Liver (tissue), 9 donors: Measurements from ENCODE around the gene KLK13. TPM values are rescaled to one million over a fixed set of nuclear protein-coding genes. Genes with fewer than 3 reads are reported as not detected.

Experiments
- DNase-seq: peaks from one replicate; pipeline ENCODE4 v3.0.0-alpha.2; 2017; ENCODE audit warnings: low spot score
- H3K27ac ChIP-seq, 2 donors: one replicate each; pipeline ENCODE4 v1.7.0; 2013; ENCODE audit warnings: inconsistent platforms in 2 of 2, low read length in 2 of 2, control low read depth in 1 of 2, low read depth in 1 of 2, mild to moderate bottlenecking in 1 of 2
- H3K27me3 ChIP-seq, 4 donors: one replicate each; pipeline versions ENCODE4 v1.6.1 to v1.7.0; 2013; ENCODE audit warnings: low read length in 3 of 4, inconsistent platforms in 1 of 4, mild to moderate bottlenecking in 1 of 4, moderate library complexity in 1 of 4; ENCODE audit not compliant: control insufficient read depth in 4 of 4, insufficient read depth in 4 of 4
- H3K36me3 ChIP-seq, 4 donors: one replicate each; pipeline versions ENCODE4 v1.6.1 to v1.7.0; 2013; ENCODE audit warnings: low read length in 3 of 4, mild to moderate bottlenecking in 3 of 4, low read depth in 1 of 4, moderate library complexity in 1 of 4; ENCODE audit not compliant: control insufficient read depth in 4 of 4, insufficient read depth in 3 of 4
- H3K4me1 ChIP-seq, 4 donors: one replicate each; pipeline versions ENCODE4 v1.6.1 to v1.7.0; 2013; ENCODE audit warnings: low read length in 3 of 4, mild to moderate bottlenecking in 3 of 4, moderate library complexity in 1 of 4; ENCODE audit not compliant: control insufficient read depth in 4 of 4, insufficient read depth in 4 of 4
- H3K4me3 ChIP-seq, 3 donors: one replicate each; pipeline versions ENCODE4 v1.6.1 to v1.7.0; 2013; ENCODE audit warnings: low read length in 3 of 3, control low read depth in 1 of 3, low read depth in 1 of 3, mild to moderate bottlenecking in 1 of 3
- H3K9ac ChIP-seq, 2 donors: one replicate each; pipeline ENCODE4 v1.7.0; 2013; ENCODE audit warnings: low read length in 2 of 2, mild to moderate bottlenecking in 2 of 2, moderate library complexity in 2 of 2, control low read depth in 1 of 2, low read depth in 1 of 2
- H3K9me3 ChIP-seq, 4 donors: one replicate each; pipeline versions ENCODE4 v1.6.1 to v1.7.0; 2013; ENCODE audit warnings: low read length in 3 of 4; ENCODE audit not compliant: control insufficient read depth in 4 of 4
- ATF3 ChIP-seq: IDR thresholded peaks from 2 replicates; pipeline ENCODE4 v1.6.1; 2016; ENCODE audit warnings: antibody characterized with exemption
- CTCF ChIP-seq: fragments of 150-350 bp; IDR thresholded peaks from 2 replicates; pipeline ENCODE4 v1.5.1; 2017; ENCODE audit warnings: improper control_type of control experiment, low read depth, low read length; ENCODE audit not compliant: missing input control
- EGR1 ChIP-seq, 2 donors: IDR thresholded peaks; 2 replicates each; pipeline ENCODE4 v1.6.1; 2016 to 2018; ENCODE audit warnings: antibody characterized with exemption in 2 of 2, low read depth in 2 of 2
- FOXA1 ChIP-seq: IDR thresholded peaks from 2 replicates; pipeline ENCODE4 v1.6.1; 2016; ENCODE audit warnings: antibody characterized with exemption
- FOXA2 ChIP-seq: IDR thresholded peaks from 2 replicates; pipeline ENCODE4 v1.6.1; 2016; ENCODE audit warnings: antibody characterized with exemption
- GABPA ChIP-seq, 2 donors: IDR thresholded peaks in 1 of 2; conservative IDR thresholded peaks in 1 of 2; 2 replicates each; pipeline ENCODE4 v1.6.1; 2016; ENCODE audit warnings: antibody characterized with exemption in 2 of 2, mild to moderate bottlenecking in 1 of 2, moderate library complexity in 1 of 2
- HNF4A ChIP-seq, 2 donors: conservative IDR thresholded peaks; 2 replicates each; pipeline ENCODE4 v1.6.1; 2016; ENCODE audit warnings: antibody characterized with exemption in 2 of 2, mild to moderate bottlenecking in 2 of 2
- HNF4G ChIP-seq: IDR thresholded peaks from 2 replicates; pipeline ENCODE4 v1.6.1; 2016; ENCODE audit warnings: antibody characterized with exemption
- JUND ChIP-seq, 2 donors: IDR thresholded peaks; 2 replicates each; pipeline ENCODE4 v1.6.1; 2016; ENCODE audit warnings: antibody characterized with exemption in 2 of 2
- MAX ChIP-seq: IDR thresholded peaks from 2 replicates; pipeline ENCODE4 v1.6.1; 2016; ENCODE audit warnings: antibody characterized with exemption
- NR2F2 ChIP-seq: IDR thresholded peaks from 2 replicates; pipeline ENCODE4 v1.6.1; 2016; ENCODE audit warnings: antibody characterized with exemption
- RAD21 ChIP-seq, 2 donors: IDR thresholded peaks; 2 replicates each; pipeline ENCODE4 v1.6.1; 2016; ENCODE audit warnings: antibody characterized with exemption in 2 of 2, mild to moderate bottlenecking in 2 of 2
- REST ChIP-seq: IDR thresholded peaks from 2 replicates; pipeline ENCODE4 v1.6.1; 2016; ENCODE audit warnings: antibody characterized with exemption, mild to moderate bottlenecking
- RXRA ChIP-seq, 2 donors: IDR thresholded peaks; 2 replicates each; pipeline ENCODE4 v1.6.1; 2017 to 2018; ENCODE audit warnings: antibody characterized with exemption in 2 of 2, mild to moderate bottlenecking in 1 of 2
- SP1 ChIP-seq: IDR thresholded peaks from 2 replicates; pipeline ENCODE4 v1.6.1; 2018; ENCODE audit warnings: antibody characterized with exemption, mild to moderate bottlenecking
- TAF1 ChIP-seq: conservative IDR thresholded peaks from 2 replicates; pipeline ENCODE4 v1.6.1; 2016; ENCODE audit warnings: antibody characterized with exemption, mild to moderate bottlenecking
- YY1 ChIP-seq: IDR thresholded peaks from 2 replicates; pipeline ENCODE4 v1.6.1; 2016; ENCODE audit warnings: antibody characterized with exemption, mild to moderate bottlenecking
- ZBTB33 ChIP-seq: IDR thresholded peaks from 2 replicates; pipeline ENCODE4 v1.6.1; 2016; ENCODE audit warnings: antibody characterized with exemption
- WGBS: extraction: QIAGEN DNeasy Blood & Tissue Kit; methylation state at CpG from one replicate; pipeline ENCODE4 v1.1.7; 2013; 5-methylcytosine and 5-hydroxymethylcytosine counted together
- polyA plus RNA-seq, 2 donors: library from polyadenylated mRNA; stranded (reverse) in 1 of 2; unstranded in 1 of 2; fragments of 200-250 nt in 1 of 2; fragments of >200 nt in 1 of 2; fragmentation: Nextera tagmentation in 1 of 2; extraction: Ambion mirVana in 1 of 2; gene quantifications; one replicate each; pipeline versions ENCODE4 v1.2.1 to v1.2.3, GENCODE V29; 2013 to 2015
- total RNA-seq, 2 donors: library from RNA; depleted of rRNA; stranded (reverse); fragments of >200 nt; gene quantifications; one replicate each; pipeline ENCODE4 v1.2.3, GENCODE V29; 2014
- donor health status: healthy.
- donor health status: healthy.
- donor health status: healthy.
- donor health status: healthy.
- donor health status: healthy.

KLK13 gene
- total and polyA plus RNA-seq, 4 donors: not detected

GRCh38 chr19:51076631-51077213 lies 11.8 kb upstream of the KLK13 start:
- H3K4me1 ChIP-seq: no peaks in the 10 kb centered on the region
- H3K27ac ChIP-seq: no peak overlapping the region
- H3K9ac ChIP-seq: no peak overlapping the region
- WGBS: 83% methylated on average over 14 of the region's 14 CpGs
- H3K36me3 ChIP-seq: no peaks in the 10 kb centered on the region
- no peaks in the 10 kb centered on the region for H3K27me3 ChIP-seq
- no peak overlapping the region for H3K4me3 ChIP-seq
- TF ChIP-seq RAD21 (IDR thresholded peaks at IDR 0.05): no peak
- TF ChIP-seq NR2F2: no peak
- no peak for TF ChIP-seq FOXA1
- TF ChIP-seq YY1: no peak
- TF ChIP-seq ZBTB33: no peak
- peaks cover 0 to 10% (median 3%) of the 10 kb centered on the region in 4 donors for H3K9me3 ChIP-seq
- DNase-seq: no peak

- H3K27me3 ChIP-seq: no peaks in the 10 kb centered on the region
- TF ChIP-seq FOXA2 (no peak), FOXA1 (no peak), HNF4G (no peak)
- peaks cover 0 to 10% (median 3%) of the 10 kb centered on the region in 4 donors for H3K9me3 ChIP-seq
- H3K9ac ChIP-seq: no peak overlapping the region
- DNase-seq: no peak
- H3K4me1 ChIP-seq: no peaks in the 10 kb centered on the region
- no peak overlapping the region for H3K4me3 ChIP-seq
- WGBS: 75% methylated on average over 5 of the region's 5 CpGs
- H3K36me3 ChIP-seq: no peaks in the 10 kb centered on the region
- no peak overlapping the region for H3K27ac ChIP-seq
Measured at GRCh38 chr19:51075998-51076397, 11.1 kb upstream of the KLK13 start.

- H3K36me3 ChIP-seq: no peaks in the 10 kb centered on the region
- no peak for TF ChIP-seq ZBTB33
- TF ChIP-seq ATF3: no peak
- TF ChIP-seq SP1: no peak
- TF ChIP-seq MAX: no peak
- no peak for TF ChIP-seq RXRA (IDR thresholded peaks at IDR 0.05)
- TF ChIP-seq EGR1 (IDR thresholded peaks at IDR 0.05; ENCODE audit: low read depth in 2 of 2): no peak
- TF ChIP-seq FOXA2: no peak
- no peak for TF ChIP-seq NR2F2
- TF ChIP-seq GABPA (IDR thresholded peaks at IDR 0.05 in 1 of 2, conservative IDR thresholded peaks at IDR 0.05 in 1 of 2): no peak
- no peak for TF ChIP-seq REST
- no peak for TF ChIP-seq FOXA1
- no peak for TF ChIP-seq TAF1
- TF ChIP-seq CTCF: no peak
- TF ChIP-seq HNF4A (conservative IDR thresholded peaks at IDR 0.05): no peak
- no peak for TF ChIP-seq HNF4G
- TF ChIP-seq YY1: no peak
- no peak for TF ChIP-seq RAD21 (IDR thresholded peaks at IDR 0.05)
- TF ChIP-seq JUND (IDR thresholded peaks at IDR 0.05): no peak
- 55% methylated on average over 4 of the region's 4 CpGs for WGBS
- peaks cover 0 to 10% (median 3%) of the 10 kb centered on the region in 4 donors for H3K9me3 ChIP-seq
- H3K27ac ChIP-seq: no peak overlapping the region
- no peak for DNase-seq
- no peaks in the 10 kb centered on the region for H3K27me3 ChIP-seq
- H3K9ac ChIP-seq: no peak overlapping the region
- H3K4me1 ChIP-seq: no peaks in the 10 kb centered on the region
- H3K4me3 ChIP-seq: no peak overlapping the region
Measured at GRCh38 chr19:51071095-51071405, 6.2 kb upstream of the KLK13 start.
